Right ventricle myocardium inferior (tissue), 1 donor: ENCODE measurements around the gene TMEM186. TPM values are rescaled to one million over a fixed set of nuclear protein-coding genes. Genes with fewer than 3 reads are reported as not detected.
A peak's percentile ranks its signal among the peaks of the same experiment; 100 is the strongest.
"Not testable (repeated sequence)": the region's sequence is repeated elsewhere in the genome, so short reads cannot be mapped to it uniquely, and the experiment has no call there.

Experiments used
- ATAC-seq: fragments of 200-7000 bp; cut with Tn5 transposase; one replicate; pipeline ENCODE4 v1.9.1; 2020; ENCODE audit warnings: mild to moderate bottlenecking, moderate library complexity
- DNase-seq: peaks from one replicate; pipeline ENCODE4 v3.0.0; 2021; ENCODE audit errors: missing footprints
- intact Hi-C: fragments of 100-400 bp; cut with DNase I; formaldehyde crosslinking; loops from one replicate; pipeline ENCODE4 v1.11.0; 2022
- total RNA-seq: library from RNA; stranded (reverse); fragmentation: NEBNext Ultra II Directional; extraction: Animal tissue kit (Norgen Biotek cat#: 25700); gene quantifications from one replicate; pipeline ENCODE4 v1.2.1, GENCODE V29; 2021
- donor health status: DM: no; HTN: yes; CAD: no; lungs with severe emphysema.

The TMEM186 gene
- total RNA-seq, 1 donor from 2014 or later = 13.8 TPM

- ATAC-seq (no peak), DNase-seq (no peak)
- intact Hi-C loops = no loop called here
Measured at GRCh38 chr16:8751481-8752311, 45.7 kb downstream of the TMEM186 start.

GRCh38 chr16:8748944-8749343 lies 48.5 kb downstream of the TMEM186 start:
- ATAC-seq, intact Hi-C loops: not testable (repeated sequence)
- peak; percentile 77 for DNase-seq

Other genes starting within 250 kb of the TMEM186 start
- gene TMEM114, start 207.1 kb downstream of the TMEM186 start, total RNA-seq = not detected
- gene METTL22, start 175.9 kb downstream of the TMEM186 start, total RNA-seq = 29.3 TPM
- gene ABAT, start 123.0 kb downstream of the TMEM186 start, total RNA-seq = 3.0 TPM
- gene PMM2, start 200 bp upstream of the TMEM186 start, total RNA-seq = 15.9 TPM
- gene CARHSP1, start 71.4 kb upstream of the TMEM186 start, total RNA-seq = 32.7 TPM
- gene LITAFD, start 84.7 kb upstream of the TMEM186 start, total RNA-seq = not detected
- gene USP7, start 166.3 kb upstream of the TMEM186 start, total RNA-seq = 61.6 TPM